Transverse colon (tissue), 4 donors: ENCODE measurements around the gene GLI3.

Experiments used
- POLR2A ChIP-seq: fragments of 450-650 bp; IDR thresholded peaks from one replicate; pipeline ENCODE4 v1.6.1; 2016; ENCODE audit warnings: antibody characterized with exemption, mild to moderate bottlenecking, moderate library complexity
- POLR2AphosphoS5 ChIP-seq, 3 donors: sonication (generic); formaldehyde crosslinking; IDR thresholded peaks; one replicate each; pipeline ENCODE4 v1.6.1; 2016; ENCODE audit warnings: antibody characterized with exemption in 3 of 3
- TF ChIP-seq, protein P1 (sequence below), 5 experiments: fragments of 200-600 bp in 3 of 5; fragments of 450-650 bp in 2 of 5; sonication (generic) in 3 of 5; IDR thresholded peaks; 1 replicate in 2 of 5; 2 replicates in 3 of 5; pipeline ENCODE4 v1.5.1; 2016 to 2017; ENCODE audit warnings: antibody characterized with exemption in 5 of 5, inconsistent platforms in 3 of 5, mild to moderate bottlenecking in 2 of 5, moderate library complexity in 1 of 5

- TF ChIP-seq POLR2AphosphoS5 (IDR thresholded peaks at IDR 0.05) (no peak), POLR2A (no peak)
- TF ChIP-seq, protein P1, sequence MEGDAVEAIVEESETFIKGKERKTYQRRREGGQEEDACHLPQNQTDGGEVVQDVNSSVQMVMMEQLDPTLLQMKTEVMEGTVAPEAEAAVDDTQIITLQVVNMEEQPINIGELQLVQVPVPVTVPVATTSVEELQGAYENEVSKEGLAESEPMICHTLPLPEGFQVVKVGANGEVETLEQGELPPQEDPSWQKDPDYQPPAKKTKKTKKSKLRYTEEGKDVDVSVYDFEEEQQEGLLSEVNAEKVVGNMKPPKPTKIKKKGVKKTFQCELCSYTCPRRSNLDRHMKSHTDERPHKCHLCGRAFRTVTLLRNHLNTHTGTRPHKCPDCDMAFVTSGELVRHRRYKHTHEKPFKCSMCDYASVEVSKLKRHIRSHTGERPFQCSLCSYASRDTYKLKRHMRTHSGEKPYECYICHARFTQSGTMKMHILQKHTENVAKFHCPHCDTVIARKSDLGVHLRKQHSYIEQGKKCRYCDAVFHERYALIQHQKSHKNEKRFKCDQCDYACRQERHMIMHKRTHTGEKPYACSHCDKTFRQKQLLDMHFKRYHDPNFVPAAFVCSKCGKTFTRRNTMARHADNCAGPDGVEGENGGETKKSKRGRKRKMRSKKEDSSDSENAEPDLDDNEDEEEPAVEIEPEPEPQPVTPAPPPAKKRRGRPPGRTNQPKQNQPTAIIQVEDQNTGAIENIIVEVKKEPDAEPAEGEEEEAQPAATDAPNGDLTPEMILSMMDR (IDR thresholded peaks at IDR 0.05): no peak
These were observed 3.2 kb downstream of the GLI3 start for GRCh38 chr7:42233695-42234331.
